WTC11 (cell line): Measurements from ENCODE around the gene CRLF1.

ENCODE experiments used
- CTCF ChIP-seq: fragments of 200-600 bp; IDR thresholded peaks from 2 replicates; pipeline ENCODE4 v1.8.0; 2022; ENCODE audit warnings: antibody characterized with exemption
- MXD4 ChIP-seq: fragments of 250-450 bp; sonication (Bioruptor Pico); IDR thresholded peaks from 2 replicates; pipeline ENCODE4 v1.8.0; 2021; ENCODE audit warnings: mild to moderate bottlenecking, moderate library complexity, borderline replicate concordance
- ZSCAN18 ChIP-seq: fragments of 250-450 bp; sonication (Bioruptor Pico); IDR thresholded peaks from 2 replicates; pipeline ENCODE4 v2.1.2; 2022; ENCODE audit warnings: mild to moderate bottlenecking, moderate library complexity

- TF ChIP-seq CTCF, result no peak
- TF ChIP-seq ZSCAN18 (CRISPR knock-in tag), result no peak
- TF ChIP-seq MXD4, result no peak
Observed at GRCh38 chr19:18610245-18610555, 3.6 kb upstream of the CRLF1 start.
